Upper lobe of right lung (tissue), 1 donor: Measurements from ENCODE around the gene ZXDC. TPM values are rescaled to one million over a fixed set of nuclear protein-coding genes. Genes with fewer than 3 reads are reported as not detected.

ENCODE experiments used
- ATAC-seq: fragments of 200-7000 bp; cut with Tn5 transposase; one replicate; pipeline ENCODE4 v1.9.1; 2020; ENCODE audit warnings: mild to moderate bottlenecking, moderate library complexity
- DNase-seq: peaks from one replicate; pipeline ENCODE4 v3.0.0-alpha.2; 2020
- H3K27ac ChIP-seq: fragments of 200-600 bp; one replicate; pipeline ENCODE4 v1.8.0; 2022
- H3K27me3 ChIP-seq: fragments of 200-600 bp; one replicate; pipeline ENCODE4 v1.8.0; 2022; ENCODE audit warnings: mild to moderate bottlenecking
- H3K36me3 ChIP-seq: fragments of 200-600 bp; one replicate; pipeline ENCODE4 v1.8.0; 2022
- H3K4me1 ChIP-seq: fragments of 200-600 bp; one replicate; pipeline ENCODE4 v1.8.0; 2022
- H3K4me3 ChIP-seq: fragments of 200-600 bp; one replicate; pipeline ENCODE4 v1.8.0; 2022; ENCODE audit warnings: mild to moderate bottlenecking
- H3K9me3 ChIP-seq: fragments of 200-600 bp; one replicate; pipeline ENCODE4 v1.8.0; 2022
- intact Hi-C: fragments of 100-400 bp; cut with DNase I; formaldehyde crosslinking; loops from one replicate; pipeline ENCODE4 v1.11.0; 2022
- total RNA-seq: library from RNA; stranded (reverse); fragmentation: NEBNext Ultra II Directional; extraction: Animal tissue kit (Norgen Biotek cat#: 25700); gene quantifications from one replicate; pipeline ENCODE4 v1.2.1, GENCODE V29; 2021
- TF ChIP-seq, protein P1 (sequence below): fragments of 200-600 bp; IDR thresholded peaks from one replicate; pipeline ENCODE4 v1.8.0; 2022; ENCODE audit warnings: antibody characterized with exemption
- donor health status: DM: no; HTN: yes; CAD: no; lungs with severe emphysema.

ZXDC gene
- total RNA-seq, 1 donor from 2014 or later: 40.3 TPM

DNA sequence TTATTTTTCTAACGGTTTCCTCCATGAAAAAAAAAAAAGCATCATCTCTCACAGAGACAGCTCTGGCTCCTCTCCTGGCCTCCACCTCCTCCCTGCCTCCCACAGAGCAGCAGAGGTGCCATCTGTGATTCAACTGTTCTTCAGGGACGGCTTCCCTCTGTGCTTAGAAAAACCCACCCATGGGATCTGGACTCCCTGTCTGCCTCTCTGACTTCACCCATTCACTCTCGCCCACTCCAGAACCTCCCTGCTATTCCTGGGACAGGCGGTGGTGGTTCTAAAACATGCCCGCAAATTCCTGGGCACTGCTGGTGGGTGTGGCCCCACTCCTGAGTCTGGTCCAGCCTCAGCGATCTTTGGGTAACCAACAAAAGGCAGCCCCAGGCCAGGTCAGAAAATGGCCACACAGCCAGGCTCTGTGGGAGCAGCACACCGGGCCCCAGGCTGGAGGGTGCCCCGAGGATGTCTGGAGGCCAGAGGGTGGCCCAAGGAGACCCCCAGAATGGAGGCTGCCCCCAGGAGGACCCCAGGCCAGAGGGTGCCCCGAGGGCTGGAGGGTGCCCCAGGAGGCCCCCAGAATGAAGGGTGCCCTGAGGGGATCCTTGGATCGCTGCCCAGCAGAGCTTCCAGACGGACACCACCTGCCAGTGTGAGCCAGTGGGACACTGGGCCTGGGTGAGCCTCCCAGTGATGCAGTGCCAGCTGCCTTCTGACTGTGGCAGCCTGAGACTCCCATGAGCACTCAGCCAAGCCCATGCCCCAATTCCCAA is 45.6 kb upstream of the ZXDC start:
- intact Hi-C loops: no loop called here
- H3K27me3 ChIP-seq: peaks cover 19% of the 10 kb centered on the region
- no peak for ATAC-seq
- TF ChIP-seq, protein P1, sequence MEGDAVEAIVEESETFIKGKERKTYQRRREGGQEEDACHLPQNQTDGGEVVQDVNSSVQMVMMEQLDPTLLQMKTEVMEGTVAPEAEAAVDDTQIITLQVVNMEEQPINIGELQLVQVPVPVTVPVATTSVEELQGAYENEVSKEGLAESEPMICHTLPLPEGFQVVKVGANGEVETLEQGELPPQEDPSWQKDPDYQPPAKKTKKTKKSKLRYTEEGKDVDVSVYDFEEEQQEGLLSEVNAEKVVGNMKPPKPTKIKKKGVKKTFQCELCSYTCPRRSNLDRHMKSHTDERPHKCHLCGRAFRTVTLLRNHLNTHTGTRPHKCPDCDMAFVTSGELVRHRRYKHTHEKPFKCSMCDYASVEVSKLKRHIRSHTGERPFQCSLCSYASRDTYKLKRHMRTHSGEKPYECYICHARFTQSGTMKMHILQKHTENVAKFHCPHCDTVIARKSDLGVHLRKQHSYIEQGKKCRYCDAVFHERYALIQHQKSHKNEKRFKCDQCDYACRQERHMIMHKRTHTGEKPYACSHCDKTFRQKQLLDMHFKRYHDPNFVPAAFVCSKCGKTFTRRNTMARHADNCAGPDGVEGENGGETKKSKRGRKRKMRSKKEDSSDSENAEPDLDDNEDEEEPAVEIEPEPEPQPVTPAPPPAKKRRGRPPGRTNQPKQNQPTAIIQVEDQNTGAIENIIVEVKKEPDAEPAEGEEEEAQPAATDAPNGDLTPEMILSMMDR: no peak
- no peak overlapping the region for H3K4me3 ChIP-seq
- H3K27ac ChIP-seq: no peak overlapping the region
- H3K9me3 ChIP-seq: no peaks in the 10 kb centered on the region
- no peaks in the 10 kb centered on the region for H3K36me3 ChIP-seq
- peak; percentile 64 for DNase-seq
- H3K4me1 ChIP-seq: no peaks in the 10 kb centered on the region

GRCh38 chr3:126519506-126520455 is 44.1 kb upstream of the ZXDC start:
- Histone ChIP-seq H3K27me3 (peaks cover 16% of the 10 kb centered on the region), H3K4me3 (no peak overlapping the region), H3K27ac (no peak overlapping the region), H3K9me3 (no peaks in the 10 kb centered on the region), H3K36me3 (no peaks in the 10 kb centered on the region), H3K4me1 (no peaks in the 10 kb centered on the region)
- TF ChIP-seq, protein P1: no peak
- intact Hi-C loops: no loop called here
- DNase-seq (peak; percentile 34), ATAC-seq (no peak)

DNA sequence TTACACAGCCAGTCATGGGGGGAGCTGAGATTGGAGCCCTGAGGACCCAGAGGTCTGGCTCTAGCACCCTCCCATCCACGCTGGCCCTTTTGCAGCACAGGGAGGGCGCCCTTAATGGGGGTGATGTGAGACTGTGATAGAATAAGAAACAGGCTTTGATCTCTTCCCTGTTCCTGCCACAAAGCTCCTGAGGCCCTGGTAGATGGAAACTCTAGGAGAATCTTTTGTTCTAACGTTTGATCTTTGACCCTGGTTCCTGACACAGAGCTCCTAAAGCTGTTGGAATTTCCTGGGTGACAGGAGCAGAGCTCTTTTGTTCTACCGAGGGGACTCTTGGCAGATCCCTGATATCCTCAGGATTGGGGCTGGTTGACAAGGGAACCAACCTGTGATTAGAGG is 43.1 kb upstream of the ZXDC start:
- intact Hi-C loops: no loop called here
- Histone ChIP-seq H3K36me3 (no peaks in the 10 kb centered on the region), H3K27me3 (peaks cover 9% of the 10 kb centered on the region), H3K9me3 (no peaks in the 10 kb centered on the region), H3K27ac (no peak overlapping the region), H3K4me3 (no peak overlapping the region), H3K4me1 (no peaks in the 10 kb centered on the region)
- ATAC-seq (no peak), DNase-seq (peak; percentile 28)
- TF ChIP-seq, protein P1: no peak

DNA sequence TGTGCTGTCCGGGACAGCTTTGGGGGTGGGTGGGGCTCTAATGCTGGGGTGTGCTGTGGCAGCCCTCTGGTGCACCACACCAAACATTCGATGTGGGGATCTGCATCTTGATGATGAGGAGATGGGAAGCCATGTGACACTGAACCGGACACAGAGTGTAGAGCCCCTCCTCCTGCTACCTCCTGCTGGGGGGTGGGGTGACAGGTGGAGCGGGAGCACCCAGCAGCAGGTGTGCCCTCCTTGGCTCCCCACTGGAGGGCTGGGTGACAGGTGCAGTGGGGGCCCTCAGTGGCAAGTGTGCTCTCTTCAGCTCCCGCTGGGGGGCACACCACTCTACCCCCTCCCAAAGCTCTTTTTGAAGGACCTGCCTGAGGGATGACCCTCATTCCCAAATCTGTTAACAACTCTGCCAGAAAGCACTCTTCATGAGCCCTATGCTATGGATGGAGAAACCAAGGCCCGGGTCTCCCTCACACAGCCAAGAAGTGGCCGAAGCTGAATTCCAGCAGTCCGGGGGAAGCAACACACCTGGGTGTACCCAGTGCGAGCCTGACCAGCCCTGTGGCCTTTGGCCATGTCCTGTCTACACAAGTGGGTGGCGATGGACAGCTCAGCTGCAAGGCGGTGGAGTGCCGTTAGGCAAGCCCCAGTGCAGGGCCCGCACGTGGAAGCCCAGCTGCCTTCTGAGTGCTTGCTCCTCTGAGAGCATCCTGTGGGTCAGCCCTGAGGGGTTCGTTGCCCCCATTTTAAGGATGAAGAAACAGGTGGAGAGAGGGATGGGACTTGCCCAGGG is 42.5 kb upstream of the ZXDC start:
- TF ChIP-seq, protein P1: no peak
- ATAC-seq (no peak), DNase-seq (peak; percentile 49)
- no peak overlapping the region for H3K27ac ChIP-seq
- peaks cover 5% of the 10 kb centered on the region for H3K27me3 ChIP-seq
- H3K4me3 ChIP-seq: no peak overlapping the region
- H3K36me3 ChIP-seq: no peaks in the 10 kb centered on the region
- H3K4me1 ChIP-seq: no peaks in the 10 kb centered on the region
- H3K9me3 ChIP-seq: no peaks in the 10 kb centered on the region
- intact Hi-C loops: no loop called here

- DNase-seq: peak; percentile 31
- no peaks in the 10 kb centered on the region for H3K9me3 ChIP-seq
- no peaks in the 10 kb centered on the region for H3K27me3 ChIP-seq
- peak; percentile 4 for ATAC-seq
- intact Hi-C loops: no loop called here
- no peak within 1 kb of the TSS for H3K4me3 ChIP-seq
- no peak within 1 kb of the TSS for H3K27ac ChIP-seq
- no peaks in the 10 kb centered on the region for H3K36me3 ChIP-seq
- TF ChIP-seq, protein P1: no peak
- no peaks in the 10 kb centered on the region for H3K4me1 ChIP-seq
These were observed 41.7 kb upstream of the ZXDC start, which contains the start of gene UROC1 for GRCh38 chr3:126517291-126517951. TSS of gene UROC1 (minus strand) at chr3:126517773. CDS start at chr3:126517719, 54 bp downstream.
